Naive thymus-derived CD4-positive, alpha-beta T cell (primary cell): ENCODE data around the gene TIPIN. TPM values are rescaled to one million over a fixed set of nuclear protein-coding genes. Genes with fewer than 3 reads are reported as not detected.

ENCODE experiments used
- ATAC-seq: fragments of 150-1000 bp; cut with Tn5 transposase; 2 replicates; pipeline ENCODE4 v1.10.0; 2021; ENCODE audit warnings: mild to moderate bottlenecking, moderate library complexity
- CTCF ChIA-PET: fragments of 350-600 bp; sonication (Branson Sonifier 250); formaldehyde crosslinking; loops from one replicate; lab custom pipeline; 2021; ENCODE audit warnings: antibody characterized with exemption; lab: Charles Lee
- POLR2A ChIA-PET: fragments of 350-600 bp; sonication (Branson Sonifier 250); formaldehyde crosslinking; loops from one replicate; lab custom pipeline; 2021; ENCODE audit warnings: antibody characterized with exemption, inconsistent platforms; lab: Charles Lee
- DNase-seq, 9 donors: peaks; one replicate each; pipeline versions ENCODE4 v3.0.0 to v3.0.0-alpha.2; 2020 to 2022; ENCODE audit warnings: mixed read lengths in 1 of 9
- H3K27ac ChIP-seq: one replicate; pipeline ENCODE4 v1.7.0; 2013; ENCODE audit warnings: mild to moderate bottlenecking, low read depth, low read length, moderate library complexity
- H3K27me3 ChIP-seq, 2 donors: one replicate each; pipeline ENCODE4 v1.7.0; 2013; ENCODE audit warnings: low read length in 2 of 2, mild to moderate bottlenecking in 2 of 2, moderate library complexity in 2 of 2; ENCODE audit not compliant: control insufficient read depth in 2 of 2, insufficient read depth in 2 of 2
- H3K36me3 ChIP-seq, 3 experiments: 1 replicate in 2 of 3; 2 replicates in 1 of 3; pipeline ENCODE4 v1.7.0; 2013; ENCODE audit warnings: low read length in 3 of 3, mild to moderate bottlenecking in 3 of 3, moderate library complexity in 1 of 3; ENCODE audit not compliant: insufficient read depth in 3 of 3, control insufficient read depth in 2 of 3
- H3K4me1 ChIP-seq, 2 donors: one replicate each; pipeline ENCODE4 v1.7.0; 2013; ENCODE audit warnings: low read length in 2 of 2, mild to moderate bottlenecking in 2 of 2, moderate library complexity in 1 of 2; ENCODE audit not compliant: control insufficient read depth in 2 of 2, insufficient read depth in 2 of 2
- H3K4me3 ChIP-seq: 2 replicates; pipeline ENCODE4 v1.7.0; 2013; ENCODE audit warnings: mild to moderate bottlenecking, low read length
- H3K9me3 ChIP-seq, 3 experiments: 1 replicate in 2 of 3; 2 replicates in 1 of 3; pipeline ENCODE4 v1.7.0; 2013; ENCODE audit warnings: low read length in 3 of 3; ENCODE audit not compliant: control insufficient read depth in 2 of 3
- H3K27ac Mint-ChIP-seq, 9 donors: one replicate each; pipeline ENCODE4 v1.8.0; 2020 to 2022; ENCODE audit warnings: mixed read lengths in 9 of 9, mild to moderate bottlenecking in 8 of 9, moderate library complexity in 5 of 9, inconsistent platforms in 2 of 9
- H3K27me3 Mint-ChIP-seq, 5 donors: one replicate each; pipeline ENCODE4 v1.8.0; 2021 to 2022; ENCODE audit warnings: mixed read lengths in 5 of 5, mild to moderate bottlenecking in 1 of 5
- H3K36me3 Mint-ChIP-seq, 5 donors: one replicate each; pipeline ENCODE4 v1.8.0; 2020 to 2022; ENCODE audit warnings: mixed read lengths in 5 of 5, mild to moderate bottlenecking in 3 of 5, inconsistent platforms in 1 of 5
- H3K4me1 Mint-ChIP-seq, 7 donors: one replicate each; pipeline ENCODE4 v1.8.0; 2020 to 2022; ENCODE audit warnings: mixed read lengths in 7 of 7, mild to moderate bottlenecking in 3 of 7, inconsistent platforms in 1 of 7
- H3K4me3 Mint-ChIP-seq, 10 donors: one replicate each; pipeline ENCODE4 v1.8.0; 2020 to 2022; ENCODE audit warnings: mild to moderate bottlenecking in 10 of 10, mixed read lengths in 10 of 10, moderate library complexity in 6 of 10, inconsistent platforms in 2 of 10
- H3K9me3 Mint-ChIP-seq, 11 donors: one replicate each; pipeline ENCODE4 v1.8.0; 2020 to 2022; ENCODE audit warnings: mixed read lengths in 11 of 11, mild to moderate bottlenecking in 4 of 11, inconsistent platforms in 1 of 11, moderate library complexity in 1 of 11
- intact Hi-C, 2 donors: fragments of 100-400 bp; cut with micrococcal nuclease; formaldehyde crosslinking; loops; one replicate each; pipeline ENCODE4 v1.15.1; 2023
- polyA plus RNA-seq, 2 donors: library from polyadenylated mRNA; unstranded; fragments of 300-500 nt; fragmentation: Illumina TruSeq; gene quantifications; one replicate each; pipeline ENCODE4 v1.2.3, GENCODE V29; 2021
- total RNA-seq, 6 experiments: library from RNA in 5 of 6; stranded (reverse) in 5 of 6; gene quantifications; 1 replicate in 5 of 6; 2 replicates in 1 of 6; pipeline ENCODE4 v1.2.3 and lab custom pipeline; 2021 to 2026

Gene TIPIN
- total and polyA plus RNA-seq, 7 experiments from 2014 or later = 3.8 to 28.2 (median 9.9) TPM

GRCh38 chr15:66290518-66290917 is 66.0 kb downstream of the TIPIN start:
- peaks cover 0 to 4% (median 0%) of the 10 kb centered on the region in 5 donors for H3K27me3 Mint-ChIP-seq
- H3K4me1 Mint-ChIP-seq = peaks cover 23 to 49% (median 43%) of the 10 kb centered on the region in 7 donors
- ATAC-seq (no peak), DNase-seq (no peak)
- no peaks in the 10 kb centered on the region for H3K27me3 ChIP-seq
- H3K27ac ChIP-seq = no peak overlapping the region
- ChIA-PET CTCF (interaction anchor here (0.7 kb wide), 1 partner anchor 1604 kb away, joined by 3 read pairs; no protein-coding TSS in a partner anchor), POLR2A (no interaction called here)
- peak overlapping the region in 4 of 9 donors; percentile 2 to 88 (median 48) for H3K27ac Mint-ChIP-seq
- H3K4me3 Mint-ChIP-seq = peak overlapping the region in 3 of 10 donors; percentile 1 to 32 (median 8)
- no peaks in the 10 kb centered on the region for H3K9me3 ChIP-seq
- H3K4me1 ChIP-seq = peaks cover 13 to 35% of the 10 kb centered on the region in 2 donors
- peaks cover 0 to 2% (median 0%) of the 10 kb centered on the region in 5 donors for H3K36me3 Mint-ChIP-seq
- H3K4me3 ChIP-seq = no peak overlapping the region
- intact Hi-C loops = loop anchor here (5.0 to 10.0 kb wide), 5 partner anchors 38 to 986 kb away; partner anchors contain the start of genes INTS14 (in 1 of the 2), MEGF11 (in 1 of the 2), RAB11A (in 1 of the 2) and RNU5B-1 (in 1 of the 2)
- no peaks in the 10 kb centered on the region for H3K9me3 Mint-ChIP-seq
- no peaks in the 10 kb centered on the region for H3K36me3 ChIP-seq

- CTCF ChIA-PET = interaction anchor here (0.7 kb wide), 1 partner anchor 1604 kb away, joined by 3 read pairs; no protein-coding TSS in a partner anchor
- peaks cover 23 to 44% (median 40%) of the 10 kb centered on the region in 7 donors for H3K4me1 Mint-ChIP-seq
- intact Hi-C loops = loop anchor here (5.0 to 10.0 kb wide), 5 partner anchors 38 to 985 kb away; partner anchors contain the start of genes INTS14 (in 1 of the 2), MEGF11 (in 1 of the 2), RAB11A (in 1 of the 2) and RNU5B-1 (in 1 of the 2)
- H3K4me3 ChIP-seq = no peak overlapping the region
- H3K27me3 ChIP-seq = no peaks in the 10 kb centered on the region
- H3K27ac Mint-ChIP-seq = peak overlapping the region in 3 of 9 donors; percentile 18 to 72 (median 25)
- POLR2A ChIA-PET = no interaction called here
- peak overlapping the region in 3 of 10 donors; percentile 1 to 34 (median 32) for H3K4me3 Mint-ChIP-seq
- H3K27ac ChIP-seq = no peak overlapping the region
- DNase-seq (no peak), ATAC-seq (no peak)
- no peaks in the 10 kb centered on the region for H3K36me3 ChIP-seq
- peaks cover 0 to 2% (median 0%) of the 10 kb centered on the region in 5 donors for H3K36me3 Mint-ChIP-seq
- H3K9me3 Mint-ChIP-seq = no peaks in the 10 kb centered on the region
- H3K4me1 ChIP-seq = peaks cover 13 to 33% of the 10 kb centered on the region in 2 donors
- peaks cover 0 to 4% (median 0%) of the 10 kb centered on the region in 5 donors for H3K27me3 Mint-ChIP-seq
- no peaks in the 10 kb centered on the region for H3K9me3 ChIP-seq
These were observed 66.5 kb downstream of the TIPIN start for GRCh38 chr15:66290007-66290406.

DNA sequence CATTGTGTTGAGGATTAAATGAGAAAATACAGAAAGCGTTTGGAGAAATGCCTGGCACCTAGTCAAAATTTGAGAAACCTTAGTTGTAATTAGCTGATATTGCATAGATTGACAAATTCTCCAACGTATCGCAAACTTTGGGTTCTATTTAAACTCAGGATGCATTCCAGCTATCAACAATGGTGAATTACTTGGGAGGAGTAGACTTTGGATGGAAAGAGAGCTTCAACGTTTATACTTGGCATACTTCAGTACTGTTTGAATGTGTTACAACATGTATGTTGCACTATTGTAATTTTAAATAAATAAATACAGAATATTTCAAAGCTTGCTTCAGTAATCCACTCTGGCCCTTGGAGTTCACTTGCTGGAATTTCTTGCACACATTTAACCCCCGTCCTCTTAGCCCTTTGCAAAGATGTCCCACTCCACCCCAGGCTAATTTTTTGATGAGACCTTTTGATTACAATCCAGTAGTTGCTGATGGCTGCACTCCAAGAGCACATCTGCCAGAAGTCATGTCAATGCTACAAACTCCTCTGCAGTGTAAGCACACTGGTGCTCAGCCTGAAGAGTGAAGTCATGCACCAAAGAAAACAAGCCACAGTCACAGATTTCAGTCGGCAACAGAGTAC is 67.8 kb downstream of the TIPIN start:
- H3K9me3 Mint-ChIP-seq = no peaks in the 10 kb centered on the region
- POLR2A ChIA-PET = no interaction called here
- peaks cover 13 to 23% of the 10 kb centered on the region in 2 donors for H3K4me1 ChIP-seq
- no peak overlapping the region for H3K4me3 ChIP-seq
- CTCF ChIA-PET = interaction anchor here (0.8 to 1.7 kb wide), 3 partner anchors 24 to 650 kb away, joined by 3 to 5 read pairs (median 4); no protein-coding TSS in a partner anchor
- H3K9me3 ChIP-seq = no peaks in the 10 kb centered on the region
- H3K4me3 Mint-ChIP-seq = peak overlapping the region in 1 of 10 donors; percentile 32
- H3K27me3 ChIP-seq = no peaks in the 10 kb centered on the region
- ATAC-seq (no peak), DNase-seq (no peak)
- peaks cover 14 to 34% (median 30%) of the 10 kb centered on the region in 7 donors for H3K4me1 Mint-ChIP-seq
- H3K27ac Mint-ChIP-seq = peak overlapping the region in 1 of 9 donors; percentile 46
- no peaks in the 10 kb centered on the region for H3K36me3 Mint-ChIP-seq
- H3K36me3 ChIP-seq = no peaks in the 10 kb centered on the region
- H3K27me3 Mint-ChIP-seq = peaks cover 0 to 4% (median 0%) of the 10 kb centered on the region in 5 donors
- intact Hi-C loops = no loop called here
- no peak overlapping the region for H3K27ac ChIP-seq

DNA sequence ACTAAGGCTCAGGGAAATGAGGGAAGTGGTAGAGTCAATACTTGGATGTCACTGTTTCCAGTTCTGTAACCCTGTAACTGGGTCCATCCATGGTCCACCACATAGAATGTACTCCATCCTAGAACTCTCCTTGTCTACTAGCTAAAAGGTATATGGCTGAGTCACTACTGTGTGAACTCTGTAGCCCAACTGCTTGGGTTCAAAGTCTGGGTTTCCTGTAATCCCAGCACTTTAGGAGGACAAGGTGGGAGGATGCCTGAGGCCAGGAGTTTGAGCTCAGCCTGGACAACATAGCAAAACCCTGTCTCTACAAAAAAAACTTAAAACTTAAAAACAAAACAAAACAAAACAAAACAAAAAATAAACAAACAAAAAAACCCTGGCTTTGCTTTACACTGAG is 68.4 kb downstream of the TIPIN start:
- intact Hi-C loops = no loop called here
- DNase-seq = no peak
- Histone ChIP-seq H3K27ac (no peak overlapping the region), H3K36me3 (no peaks in the 10 kb centered on the region), H3K4me3 (no peak overlapping the region), H3K4me1 (peaks cover 13 to 23% of the 10 kb centered on the region in 2 donors), H3K27me3 (no peaks in the 10 kb centered on the region), H3K9me3 (no peaks in the 10 kb centered on the region)
- H3K27me3 Mint-ChIP-seq = peaks cover 0 to 4% (median 0%) of the 10 kb centered on the region in 5 donors
- no peak for ATAC-seq
- H3K9me3 Mint-ChIP-seq = no peaks in the 10 kb centered on the region
- H3K36me3 Mint-ChIP-seq = no peaks in the 10 kb centered on the region
- ChIA-PET POLR2A (interaction anchor here (0.6 kb wide), 1 partner anchor 31 kb away, joined by 3 read pairs; no protein-coding TSS in a partner anchor), CTCF (interaction anchor here (0.8 to 1.7 kb wide), 4 partner anchors 25 to 650 kb away, joined by 3 to 5 read pairs (median 4); no protein-coding TSS in a partner anchor)
- peaks cover 14 to 33% (median 30%) of the 10 kb centered on the region in 7 donors for H3K4me1 Mint-ChIP-seq
- H3K27ac Mint-ChIP-seq = no peak overlapping the region
- H3K4me3 Mint-ChIP-seq = no peak overlapping the region

DNA sequence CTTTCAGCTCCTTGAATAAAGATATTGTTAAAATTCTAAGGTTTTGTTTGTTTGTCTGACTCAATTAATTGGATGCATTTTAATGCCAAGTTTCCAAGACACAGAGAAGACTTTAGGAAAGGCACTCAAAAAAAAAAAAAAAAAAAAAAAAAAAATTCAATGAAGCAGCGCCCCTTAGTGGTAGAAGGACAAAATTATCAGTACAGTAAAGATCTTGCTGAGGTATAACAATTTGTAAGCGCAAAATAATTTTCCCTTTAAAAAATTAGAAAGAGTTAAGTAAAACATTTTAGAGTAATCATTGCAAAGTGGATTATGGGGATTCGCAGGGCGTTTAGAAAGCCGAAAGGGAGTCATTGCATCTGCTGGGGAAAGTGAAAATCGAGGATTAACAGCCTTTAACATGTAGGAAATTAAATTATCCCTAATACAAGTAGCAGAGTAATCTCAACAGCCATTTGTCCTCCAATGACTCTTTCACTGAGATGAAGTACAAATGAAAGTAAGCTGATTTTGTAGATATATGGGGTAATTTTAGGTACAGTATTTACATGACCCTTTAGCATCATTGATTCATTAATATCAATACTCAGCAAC is 68.9 kb downstream of the TIPIN start:
- no peak overlapping the region for H3K27ac ChIP-seq
- ChIA-PET POLR2A (interaction anchor here (0.6 kb wide), 1 partner anchor 32 kb away, joined by 3 read pairs; no protein-coding TSS in a partner anchor), CTCF (interaction anchor here (0.6 to 1.7 kb wide), 8 partner anchors 18 to 649 kb away, joined by 3 to 6 read pairs (median 4); no protein-coding TSS in a partner anchor)
- Mint-ChIP-seq H3K27me3 (peaks cover 0 to 6% (median 0%) of the 10 kb centered on the region in 5 donors), H3K36me3 (no peaks in the 10 kb centered on the region), H3K9me3 (no peaks in the 10 kb centered on the region), H3K4me3 (peak overlapping the region in 1 of 10 donors; percentile 64), H3K4me1 (peaks cover 12 to 28% (median 28%) of the 10 kb centered on the region in 7 donors), H3K27ac (peak overlapping the region in 2 of 9 donors; percentile 26 to 45)
- intact Hi-C loops = loop anchor here in 1 of 2 donors (2.0 kb wide), 2 partner anchors 35 to 305 kb away; partner anchors contain the start of gene MEGF11
- no peak overlapping the region for H3K4me3 ChIP-seq
- H3K9me3 ChIP-seq = no peaks in the 10 kb centered on the region
- H3K36me3 ChIP-seq = no peaks in the 10 kb centered on the region
- ATAC-seq (peak; percentile 42), DNase-seq (peak in 5 of 9 donors; percentile 13 to 31 (median 27))
- H3K27me3 ChIP-seq = no peaks in the 10 kb centered on the region
- H3K4me1 ChIP-seq = peaks cover 9 to 20% of the 10 kb centered on the region in 2 donors
